PC-3 (cell line): ENCODE measurements around the gene ENTHD1. TPM values are rescaled to one million over a fixed set of nuclear protein-coding genes. Genes with fewer than 3 reads are reported as not detected.

Experiments used
- ATAC-seq: fragments of 200-7000 bp; cut with Tn5 transposase; 2 replicates; pipeline ENCODE4 v1.9.1; 2020; ENCODE audit warnings: mild to moderate bottlenecking, moderate library complexity
- BruUV-seq: library from RNA; stranded (reverse); fragments of 400-500 nt; replicated peaks from 2 replicates; lab custom pipeline; 2021; lab: Mats Ljungman, UMichigan
- CTCF ChIA-PET: fragments of 300-600 bp; sonication (Branson Sonifier 250); formaldehyde crosslinking; loops from one replicate; lab custom pipeline; 2022; ENCODE audit warnings: antibody characterized with exemption; lab: Charles Lee
- POLR2A ChIA-PET: fragments of 300-600 bp; sonication (Branson Sonifier 250); formaldehyde crosslinking; loops from one replicate; lab custom pipeline; 2022; ENCODE audit warnings: antibody characterized with exemption; ENCODE audit not compliant: unreplicated experiment; lab: Charles Lee
- DNase-seq: peaks from one replicate; pipeline ENCODE4 v3.0.0-alpha.2; 2015
- H2AFZ ChIP-seq: fragments of 300-600 bp; sonication (generic); 2 replicates; pipeline ENCODE4 v1.6.0; 2016; ENCODE audit warnings: antibody characterized with exemption, low read length
- H3F3A ChIP-seq: fragments of 300-600 bp; sonication (generic); one replicate; pipeline ENCODE4 v1.6.0; 2017; ENCODE audit warnings: antibody characterized with exemption, low read length, control low read depth, mild to moderate bottlenecking; ENCODE audit not compliant: unreplicated experiment
- H3K27ac ChIP-seq: fragments of 300-600 bp; sonication (generic); 2 replicates; pipeline ENCODE4 v1.5.1; 2016; ENCODE audit warnings: mild to moderate bottlenecking, low read length
- H3K27me3 ChIP-seq: fragments of 300-600 bp; sonication (generic); 2 replicates; pipeline ENCODE4 v1.6.1; 2016; ENCODE audit warnings: low read length, mixed read lengths
- H3K36me3 ChIP-seq: fragments of 300-600 bp; sonication (generic); 2 replicates; pipeline ENCODE4 v1.6.1; 2016; ENCODE audit warnings: low read depth, mixed run types, low read length, mixed read lengths
- H3K4me1 ChIP-seq: fragments of 300-600 bp; sonication (generic); 2 replicates; pipeline ENCODE4 v1.5.1; 2016; ENCODE audit warnings: low read length; ENCODE audit not compliant: insufficient read depth
- H3K4me2 ChIP-seq: fragments of 300-600 bp; sonication (generic); 2 replicates; pipeline ENCODE4 v1.6.0; 2016; ENCODE audit warnings: low read length
- H3K4me3 ChIP-seq: fragments of 300-600 bp; sonication (generic); 2 replicates; pipeline ENCODE4 v1.5.1; 2016; ENCODE audit warnings: mild to moderate bottlenecking, low read length, mixed read lengths
- H3K79me2 ChIP-seq: fragments of 300-600 bp; sonication (generic); 2 replicates; pipeline ENCODE4 v1.6.1; 2017; ENCODE audit warnings: low read length, mixed read lengths
- H3K9ac ChIP-seq: fragments of 300-600 bp; sonication (generic); 2 replicates; pipeline ENCODE4 v1.6.0; 2016; ENCODE audit warnings: mild to moderate bottlenecking, low read length
- H3K9me2 ChIP-seq: fragments of 300-600 bp; sonication (generic); replicated peaks from 2 replicates; pipeline ENCODE4 v1.6.1; 2016; ENCODE audit warnings: mixed run types, low read length, mixed read lengths
- H3K9me3 ChIP-seq: fragments of 300-600 bp; sonication (generic); 2 replicates; pipeline ENCODE4 v1.6.1; 2016; ENCODE audit warnings: low read length, mixed read lengths
- H4K20me1 ChIP-seq: fragments of 300-600 bp; sonication (generic); 2 replicates; pipeline ENCODE4 v1.6.1; 2016; ENCODE audit warnings: low read length, mixed read lengths
- CTCF ChIP-seq: fragments of 300-600 bp; sonication (generic); conservative IDR thresholded peaks from 2 replicates; pipeline ENCODE4 v1.5.1; 2017; ENCODE audit warnings: antibody characterized with exemption, low read depth, mild to moderate bottlenecking, low read length
- EZH2 ChIP-seq: fragments of 300-600 bp; sonication (generic); IDR thresholded peaks from one replicate; pipeline ENCODE4 v1.6.1; 2017; ENCODE audit warnings: antibody characterized with exemption, mild to moderate bottlenecking, low read length; ENCODE audit not compliant: unreplicated experiment
- EZH2phosphoT487 ChIP-seq: fragments of 300-600 bp; sonication (generic); IDR thresholded peaks from 2 replicates; pipeline ENCODE4 v1.6.1; 2018; ENCODE audit warnings: mild to moderate bottlenecking, antibody characterized with exemption, low read length, borderline replicate concordance
- intact Hi-C: fragments of 100-400 bp; cut with micrococcal nuclease; formaldehyde crosslinking; loops from 2 replicates; pipeline ENCODE4 v1.9.0; 2023
- total RNA-seq: library from RNA; depleted of rRNA; stranded (reverse); fragments of >200 nt; gene quantifications from 2 replicates; pipeline ENCODE4 v1.2.3, GENCODE V29; 2014

ENTHD1 gene
- total RNA-seq, 1 experiment from 2014 or later = not detected

- TF ChIP-seq EZH2phosphoT487 (no peak), CTCF (no peak), EZH2 (no peak)
- ChIA-PET POLR2A (no interaction called here), CTCF (no interaction called here)
- H3K4me2 ChIP-seq = no peak overlapping the region
- no peaks in the 10 kb centered on the region for H3K9me3 ChIP-seq
- no peak for DNase-seq
- H3K36me3 ChIP-seq = no peaks in the 10 kb centered on the region
- H3K27ac ChIP-seq = no peak overlapping the region
- no peak overlapping the region for H2AFZ ChIP-seq
- H3K4me3 ChIP-seq = no peak overlapping the region
- ATAC-seq = no peak
- H3K9ac ChIP-seq = no peak overlapping the region
- H4K20me1 ChIP-seq = no peaks in the 10 kb centered on the region
- no peaks in the 10 kb centered on the region for H3K9me2 ChIP-seq
- intact Hi-C loops = no loop called here
- BruUV-seq = no TSS peak
- H3F3A ChIP-seq = no peaks in the 10 kb centered on the region
- H3K79me2 ChIP-seq = no peaks in the 10 kb centered on the region
- H3K27me3 ChIP-seq = peaks cover 10% of the 10 kb centered on the region
- no peaks in the 10 kb centered on the region for H3K4me1 ChIP-seq
Observed at GRCh38 chr22:39942439-39943230, 49.1 kb upstream of the ENTHD1 start.

- ChIA-PET POLR2A (no interaction called here), CTCF (no interaction called here)
- Histone ChIP-seq H3K79me2 (no peaks in the 10 kb centered on the region), H4K20me1 (no peaks in the 10 kb centered on the region), H3K4me3 (no peak overlapping the region), H3K4me1 (no peaks in the 10 kb centered on the region), H3K27ac (no peak overlapping the region), H3K9me3 (no peaks in the 10 kb centered on the region), H3K9me2 (no peaks in the 10 kb centered on the region), H2AFZ (no peak overlapping the region), H3K9ac (no peak overlapping the region), H3K27me3 (peaks cover 20% of the 10 kb centered on the region), H3K4me2 (no peak overlapping the region), H3K36me3 (no peaks in the 10 kb centered on the region), H3F3A (no peaks in the 10 kb centered on the region)
- ATAC-seq = no peak
- no peak for DNase-seq
- no peak for TF ChIP-seq EZH2phosphoT487
- no peak for TF ChIP-seq EZH2
- no peak for TF ChIP-seq CTCF
- intact Hi-C loops = no loop called here
- BruUV-seq = no TSS peak
Observed at GRCh38 chr22:39941601-39942000, 48.0 kb upstream of the ENTHD1 start.

GRCh38 chr22:39940757-39941305, 47.3 kb upstream of the ENTHD1 start:
- Histone ChIP-seq H3K4me2 (no peak overlapping the region), H3K79me2 (no peaks in the 10 kb centered on the region), H3K9ac (no peak overlapping the region), H3K4me1 (no peaks in the 10 kb centered on the region), H3K27ac (no peak overlapping the region), H3F3A (no peaks in the 10 kb centered on the region), H2AFZ (no peak overlapping the region), H3K36me3 (no peaks in the 10 kb centered on the region), H4K20me1 (no peaks in the 10 kb centered on the region), H3K9me3 (no peaks in the 10 kb centered on the region), H3K4me3 (no peak overlapping the region), H3K9me2 (no peaks in the 10 kb centered on the region), H3K27me3 (peaks cover 28% of the 10 kb centered on the region)
- BruUV-seq = no TSS peak
- no peak for ATAC-seq
- DNase-seq = no peak
- ChIA-PET POLR2A (no interaction called here), CTCF (no interaction called here)
- intact Hi-C loops = no loop called here
- no peak for TF ChIP-seq EZH2
- TF ChIP-seq EZH2phosphoT487 = no peak
- TF ChIP-seq CTCF = no peak
